Stimulated activated effector memory CD8-positive, alpha-beta T cell treated with anti-CD3 and anti-CD28 coated beads, Interleukin-12 subunit alpha, Interleukin-12 subunit beta, amount 100 ng/mL, for 72 hours (primary cell): ENCODE results near the gene WNT11.
"Not testable (repeated sequence)": the region's sequence is repeated elsewhere in the genome, so short reads cannot be mapped to it uniquely, and the experiment has no call there.

Experiments used
- ATAC-seq: fragments of 150-1000 bp; cut with Tn5 transposase; 2 replicates; pipeline ENCODE4 v1.10.0; 2021
- DNase-seq, 2 donors: peaks; one replicate each; pipeline ENCODE4 v3.0.0; 2021 to 2022; ENCODE audit warnings: low spot score in 2 of 2
- H3K27ac Mint-ChIP-seq: one replicate; pipeline ENCODE4 v1.8.0; 2022; ENCODE audit warnings: mild to moderate bottlenecking, mixed read lengths
- H3K36me3 Mint-ChIP-seq: one replicate; pipeline ENCODE4 v1.8.0; 2022; ENCODE audit warnings: mild to moderate bottlenecking, mixed read lengths
- H3K4me1 Mint-ChIP-seq: one replicate; pipeline ENCODE4 v1.8.0; 2022; ENCODE audit warnings: mixed read lengths
- H3K4me3 Mint-ChIP-seq: one replicate; pipeline ENCODE4 v1.8.0; 2022; ENCODE audit warnings: mild to moderate bottlenecking, mixed read lengths
- H3K9me3 Mint-ChIP-seq: one replicate; pipeline ENCODE4 v1.8.0; 2022; ENCODE audit warnings: mixed read lengths

The WNT11 gene

DNA sequence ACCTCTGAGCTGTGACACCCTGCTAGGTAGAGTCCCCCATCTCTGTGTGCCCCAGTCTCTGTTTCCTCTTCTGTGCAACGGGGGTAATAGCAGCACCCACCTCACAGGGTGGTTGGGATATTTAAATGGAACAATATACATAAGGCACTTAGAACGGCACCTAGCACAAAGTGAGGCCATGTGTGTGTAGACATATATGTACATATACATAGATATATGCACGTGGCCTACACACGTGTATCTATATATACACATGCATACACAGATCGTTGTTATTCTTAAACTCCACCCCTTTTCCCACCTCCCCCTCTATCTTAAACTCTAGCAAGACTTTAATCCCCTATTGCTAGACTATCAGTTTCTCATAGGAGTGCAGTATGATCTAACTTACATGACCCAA, 2.4 kb downstream of the WNT11 start:
- peaks cover 35% of the 10 kb centered on the region for H3K4me1 Mint-ChIP-seq

DNA sequence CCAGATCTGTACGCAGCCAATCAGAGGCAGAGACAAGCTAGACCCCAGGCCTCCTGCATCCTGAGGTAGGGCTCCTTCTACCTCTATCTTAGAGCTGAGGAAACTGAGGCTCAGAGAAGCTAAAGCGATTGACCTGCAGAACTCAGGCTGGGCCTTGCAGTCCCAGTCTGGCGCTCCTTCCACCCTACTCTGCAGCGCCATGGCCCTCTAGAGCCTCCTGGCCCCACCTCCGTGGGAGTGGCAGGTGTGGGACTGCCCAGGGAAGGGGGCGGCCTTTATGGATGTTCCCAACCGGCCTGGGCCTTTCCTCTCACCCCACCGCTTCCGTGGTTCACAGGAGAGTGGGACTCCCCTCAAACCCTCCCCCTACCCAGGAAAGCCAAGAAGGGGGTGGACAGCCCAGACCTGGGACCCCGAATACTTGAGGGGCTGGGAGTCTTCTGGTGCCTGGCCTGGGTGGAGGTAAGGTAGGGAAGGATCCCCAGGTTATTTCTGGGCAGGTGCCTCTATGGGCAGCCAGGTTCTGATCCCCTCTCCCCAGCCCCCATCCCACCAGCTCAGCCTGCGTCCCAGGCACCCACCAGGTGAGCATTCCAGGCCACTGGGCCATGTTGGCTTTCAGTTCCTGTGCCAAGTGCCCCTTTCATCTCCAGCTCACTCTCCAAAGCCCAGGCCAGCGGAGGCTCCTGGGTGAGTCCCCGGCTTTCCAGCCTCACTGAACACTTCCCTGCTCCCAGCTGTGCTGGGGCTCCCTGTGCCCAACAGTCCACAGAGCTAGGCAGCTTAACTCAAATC, 3.0 kb downstream of the WNT11 start:
- Mint-ChIP-seq H3K4me1 (peaks cover 35% of the 10 kb centered on the region), H3K9me3 (no peaks in the 10 kb centered on the region), H3K27ac (no peak overlapping the region), H3K36me3 (no peaks in the 10 kb centered on the region), H3K4me3 (no peak overlapping the region)
- no peak for ATAC-seq
- DNase-seq, result no peak

More for the DNA sequence above, 2.4 kb downstream of the WNT11 start:
- no peak overlapping the region for H3K27ac Mint-ChIP-seq
- no peak overlapping the region for H3K4me3 Mint-ChIP-seq
- ATAC-seq (no peak), DNase-seq (no peak)
- H3K36me3 Mint-ChIP-seq, result no peaks in the 10 kb centered on the region
- no peaks in the 10 kb centered on the region for H3K9me3 Mint-ChIP-seq

DNA sequence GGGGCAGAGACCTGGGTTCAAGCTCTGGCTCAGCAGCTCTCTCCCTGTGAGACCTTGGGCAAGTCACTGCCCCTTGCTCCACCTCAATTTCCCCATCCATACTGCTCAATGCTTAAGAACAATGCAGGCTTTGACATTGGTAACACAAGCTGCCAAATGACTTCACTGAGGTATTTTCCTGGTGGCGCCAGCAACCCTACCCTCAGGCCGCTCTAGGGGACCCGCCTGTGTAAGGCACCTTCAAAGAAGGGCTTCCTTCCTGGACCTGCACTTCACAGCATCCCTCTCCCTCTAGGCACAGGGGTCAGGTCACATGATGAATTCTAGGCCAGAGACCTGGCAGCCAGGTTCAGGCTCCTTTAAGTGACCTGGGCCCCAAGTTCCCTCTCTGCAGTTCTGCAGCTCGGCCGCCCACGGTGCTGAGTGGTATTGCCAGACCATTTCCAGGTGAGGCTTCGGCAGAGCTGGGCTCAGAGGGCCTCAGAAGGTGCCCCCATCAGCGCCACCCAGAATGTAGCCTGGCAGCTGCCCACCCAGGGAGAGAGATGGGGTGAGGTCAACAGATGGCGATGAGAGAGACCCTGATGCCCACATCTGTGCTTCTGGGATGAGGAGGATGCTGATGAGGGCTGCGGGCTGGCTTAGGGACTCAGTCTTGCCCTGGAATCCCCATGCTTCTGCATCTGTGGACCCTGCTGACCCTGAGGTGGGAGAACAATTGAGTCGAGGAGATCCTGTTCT, 4.5 kb downstream of the WNT11 start:
- no peaks in the 10 kb centered on the region for H3K9me3 Mint-ChIP-seq
- no peak for DNase-seq
- H3K36me3 Mint-ChIP-seq, result no peaks in the 10 kb centered on the region
- H3K4me3 Mint-ChIP-seq, result no peak overlapping the region
- H3K4me1 Mint-ChIP-seq, result peaks cover 30% of the 10 kb centered on the region
- ATAC-seq, result no peak
- no peak overlapping the region for H3K27ac Mint-ChIP-seq

DNA sequence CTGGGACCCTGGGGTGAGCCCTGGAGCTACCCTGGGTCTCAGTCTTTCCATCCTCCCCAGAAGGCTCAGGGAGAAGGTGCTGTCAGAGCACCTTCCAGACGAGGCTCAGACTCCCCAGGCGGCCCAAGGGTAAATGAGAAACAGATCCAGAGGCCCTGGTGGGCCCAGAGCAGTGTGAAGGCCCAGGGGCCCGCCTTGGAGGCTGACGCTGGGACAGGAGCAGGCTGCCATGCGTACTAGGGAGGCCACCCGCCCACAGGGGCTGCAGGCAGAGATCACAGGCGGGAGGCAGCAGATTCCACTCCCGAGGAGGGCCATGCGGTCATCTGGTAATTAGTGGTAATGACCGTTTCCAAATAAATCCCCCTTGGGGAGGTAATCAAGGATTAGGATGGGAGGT, 5.2 kb downstream of the WNT11 start:
- Mint-ChIP-seq H3K4me3 (peak overlapping the region; percentile 25), H3K9me3 (no peaks in the 10 kb centered on the region), H3K27ac (peak overlapping the region; percentile 87), H3K4me1 (peaks cover 27% of the 10 kb centered on the region), H3K36me3 (no peaks in the 10 kb centered on the region)
- no peak for ATAC-seq
- DNase-seq, result no peak

DNA sequence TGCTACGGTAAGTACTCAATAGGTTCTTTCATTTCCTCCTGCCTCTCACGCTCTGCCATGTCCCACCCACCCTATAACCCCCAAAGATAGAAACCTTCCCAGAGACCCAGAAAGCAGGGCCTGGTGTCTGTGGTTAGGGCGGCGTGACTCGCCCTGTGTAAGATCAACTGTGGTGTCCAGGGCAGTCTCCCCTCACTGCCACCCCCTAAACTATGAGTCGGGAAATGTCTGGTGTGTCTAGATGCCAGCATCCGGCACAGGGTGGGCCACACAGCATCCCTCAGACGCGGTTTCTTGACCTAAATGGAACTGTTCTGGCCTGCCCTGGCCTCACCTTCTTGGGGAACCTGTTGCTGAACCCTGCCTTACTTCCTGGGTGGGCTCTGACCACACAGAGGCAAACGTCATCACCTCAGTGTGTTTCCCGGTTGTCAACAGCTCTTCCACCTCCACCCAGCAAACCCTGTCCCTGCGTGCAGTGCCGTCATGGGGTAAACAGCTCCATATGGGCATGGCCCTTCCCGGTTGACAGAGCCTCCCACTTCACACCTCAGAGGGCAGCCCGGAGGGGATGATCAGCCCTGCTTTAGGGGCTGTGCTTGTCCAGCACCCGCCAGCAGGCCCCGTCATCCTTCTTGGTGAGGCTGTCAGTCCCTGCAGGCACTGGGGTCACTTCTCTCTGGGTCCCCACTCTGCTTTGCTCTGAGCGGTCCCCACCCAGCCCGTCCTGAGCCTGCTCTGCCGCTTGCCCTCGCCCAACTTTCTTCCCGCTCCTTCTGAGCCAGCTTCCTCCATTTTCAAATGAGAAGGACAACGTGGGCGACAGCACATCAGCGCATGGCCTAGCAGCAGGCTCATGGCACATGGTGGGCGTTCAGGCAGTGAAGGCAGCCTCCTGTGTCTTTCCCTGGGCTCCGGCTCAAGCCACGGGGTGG, 6.0 kb downstream of the WNT11 start:
- no peaks in the 10 kb centered on the region for H3K9me3 Mint-ChIP-seq
- peak; percentile 44 for ATAC-seq
- H3K4me3 Mint-ChIP-seq, result peak overlapping the region; percentile 25

DNA sequence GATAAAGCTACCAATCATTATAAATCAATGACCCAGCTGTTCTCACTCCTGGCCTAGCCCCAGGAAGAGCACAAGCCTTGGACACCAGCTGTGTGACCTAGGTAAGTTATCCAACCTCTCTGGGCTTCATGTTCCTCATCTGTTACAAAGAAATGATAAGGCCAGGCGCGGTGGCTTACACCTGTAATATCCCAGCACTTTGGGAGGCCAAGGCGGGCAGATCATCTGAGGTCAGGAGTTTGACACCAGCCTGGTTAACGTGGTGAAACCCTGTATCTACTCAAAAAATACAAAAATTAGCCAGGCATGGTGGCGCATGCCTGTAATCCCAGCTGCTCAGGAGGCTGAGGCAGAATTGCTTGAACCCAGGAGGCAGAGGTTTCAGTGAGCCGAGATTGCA, 7.6 kb downstream of the WNT11 start:
- H3K9me3 Mint-ChIP-seq, H3K4me3 Mint-ChIP-seq, ATAC-seq, DNase-seq, H3K36me3 Mint-ChIP-seq: not testable (repeated sequence)
- Mint-ChIP-seq H3K4me1 (peaks cover 19% of the 10 kb centered on the region), H3K27ac (peak overlapping the region; percentile 75)

More for the DNA sequence above, 6.0 kb downstream of the WNT11 start:
- H3K4me1 Mint-ChIP-seq, result peaks cover 19% of the 10 kb centered on the region
- peak overlapping the region; percentile 87 for H3K27ac Mint-ChIP-seq
- no peaks in the 10 kb centered on the region for H3K36me3 Mint-ChIP-seq
- no peak for DNase-seq

DNA sequence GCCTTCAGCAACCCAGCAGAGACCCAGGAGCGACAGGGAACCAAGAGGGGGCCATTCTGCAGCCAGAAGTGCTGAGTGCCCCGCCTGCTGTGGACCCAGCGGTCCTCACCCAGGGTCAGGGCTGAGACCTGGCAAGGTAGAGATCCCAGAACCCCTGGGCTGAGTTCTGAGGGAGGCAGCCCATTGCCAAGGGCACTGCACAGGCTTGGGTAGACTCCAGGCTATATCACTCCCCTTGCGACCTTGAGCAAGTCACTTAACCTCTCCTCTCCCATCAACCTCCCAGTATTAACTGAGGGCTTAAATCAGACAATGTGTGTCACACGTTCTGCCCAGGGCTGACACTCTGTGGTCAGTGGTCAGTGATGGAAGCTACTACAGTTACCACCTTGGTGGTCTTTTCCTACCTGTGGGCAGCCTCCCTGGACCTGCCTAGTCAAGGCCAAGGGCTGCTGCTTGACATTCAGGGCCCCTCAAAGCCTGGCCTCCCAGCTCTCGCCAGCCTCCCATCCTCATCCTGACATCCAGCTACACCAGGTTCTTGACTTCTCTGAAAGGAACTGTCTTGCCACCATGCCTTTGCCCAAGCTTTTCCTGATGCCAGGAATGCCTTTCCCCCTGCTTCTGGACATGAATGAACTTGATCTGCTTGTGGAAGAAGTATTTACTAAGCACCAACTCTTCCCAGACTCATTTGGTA, 8.2 kb downstream of the WNT11 start:
- H3K9me3 Mint-ChIP-seq, result no peaks in the 10 kb centered on the region
- H3K4me3 Mint-ChIP-seq, result no peak overlapping the region
- no peaks in the 10 kb centered on the region for H3K36me3 Mint-ChIP-seq
- H3K27ac Mint-ChIP-seq, result peak overlapping the region; percentile 75
- DNase-seq (no peak), ATAC-seq (no peak)
- peaks cover 19% of the 10 kb centered on the region for H3K4me1 Mint-ChIP-seq

DNA sequence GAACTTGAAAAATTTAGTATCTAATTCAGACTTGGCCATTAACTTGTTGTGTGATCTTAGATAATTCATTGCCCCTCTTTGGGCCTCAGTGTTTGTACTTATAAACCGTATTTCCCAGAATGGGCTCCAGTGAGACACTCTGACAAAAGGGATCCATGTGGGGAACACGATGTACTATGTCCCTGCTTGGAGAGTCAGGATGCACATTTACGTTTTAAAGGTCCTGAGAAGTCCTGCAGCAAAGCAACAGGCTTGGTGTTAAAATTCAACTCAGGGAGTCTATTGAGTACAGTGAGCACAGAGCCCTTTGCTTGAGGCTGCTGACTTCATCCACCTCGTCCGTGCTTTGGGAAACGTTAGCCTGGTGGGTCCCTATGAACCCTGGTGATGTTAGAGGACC, 9.0 kb downstream of the WNT11 start:
- Mint-ChIP-seq H3K36me3 (no peaks in the 10 kb centered on the region), H3K4me1 (peaks cover 16% of the 10 kb centered on the region), H3K27ac (no peak overlapping the region), H3K4me3 (no peak overlapping the region), H3K9me3 (no peaks in the 10 kb centered on the region)
- ATAC-seq (no peak), DNase-seq (no peak)

DNA sequence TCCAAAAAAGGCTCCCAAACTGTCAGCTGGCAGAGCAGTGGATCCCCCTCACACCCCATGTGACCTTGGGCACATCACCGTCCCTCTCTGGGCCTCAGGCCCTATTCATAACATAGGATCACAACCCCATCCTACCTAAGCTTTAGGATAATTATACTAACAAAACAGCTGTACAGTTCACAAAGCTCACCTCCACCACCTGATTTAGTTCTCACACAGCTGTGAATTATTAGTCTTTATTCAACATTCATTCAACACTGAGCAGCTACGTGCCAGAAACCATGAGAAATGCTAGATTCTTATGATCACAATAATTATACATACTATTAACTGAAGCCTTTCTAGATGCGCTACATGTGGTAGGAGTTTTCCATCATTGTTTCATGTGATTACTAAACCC, 9.5 kb downstream of the WNT11 start:
- no peak overlapping the region for H3K4me3 Mint-ChIP-seq
- no peaks in the 10 kb centered on the region for H3K36me3 Mint-ChIP-seq
- H3K27ac Mint-ChIP-seq, result no peak overlapping the region

DNA sequence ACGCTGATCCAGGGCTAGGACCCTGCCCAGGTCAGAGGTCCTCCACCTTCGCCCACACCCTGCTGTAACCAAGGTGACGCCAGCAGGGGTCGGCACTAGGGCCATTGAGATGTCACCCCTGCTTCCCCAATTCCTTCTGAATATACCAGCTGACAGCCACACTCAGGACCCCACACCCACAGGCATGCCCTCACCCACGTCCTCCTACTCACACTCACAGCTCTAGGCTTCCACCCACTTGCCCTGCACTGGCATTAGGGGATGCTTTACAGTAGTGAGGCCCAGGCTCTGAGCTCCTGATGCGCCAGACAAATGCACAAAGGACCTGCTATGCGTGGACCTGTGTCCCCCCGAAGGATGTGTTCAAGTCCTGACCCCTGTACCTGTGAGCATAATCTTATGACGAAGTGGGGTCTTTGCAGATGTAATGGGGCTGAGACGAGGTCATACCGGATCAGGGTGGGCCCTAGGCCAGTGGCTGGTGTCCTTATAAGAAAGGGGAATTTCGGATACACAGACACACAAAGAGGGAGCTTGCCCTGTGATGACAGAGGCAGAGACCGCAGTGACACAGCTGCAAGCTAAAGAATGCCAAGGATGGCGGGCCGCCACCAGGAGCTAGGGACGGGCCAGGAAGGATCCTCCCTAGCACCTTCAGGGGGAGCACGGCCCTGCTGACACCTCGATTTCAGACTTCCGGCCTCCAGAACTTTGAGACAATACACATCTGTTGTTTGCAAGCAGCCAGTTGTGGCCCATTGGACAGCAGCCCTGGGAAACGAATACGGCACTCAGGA, 11.2 kb downstream of the WNT11 start:
- Mint-ChIP-seq H3K4me3 (no peak overlapping the region), H3K36me3 (no peaks in the 10 kb centered on the region), H3K4me1 (peaks cover 11% of the 10 kb centered on the region), H3K9me3 (no peaks in the 10 kb centered on the region), H3K27ac (no peak overlapping the region)
- ATAC-seq, result no peak
- no peak for DNase-seq

More for the DNA sequence above, 9.5 kb downstream of the WNT11 start:
- ATAC-seq, result no peak
- DNase-seq, result no peak
- Mint-ChIP-seq H3K4me1 (peaks cover 14% of the 10 kb centered on the region), H3K9me3 (no peaks in the 10 kb centered on the region)

DNA sequence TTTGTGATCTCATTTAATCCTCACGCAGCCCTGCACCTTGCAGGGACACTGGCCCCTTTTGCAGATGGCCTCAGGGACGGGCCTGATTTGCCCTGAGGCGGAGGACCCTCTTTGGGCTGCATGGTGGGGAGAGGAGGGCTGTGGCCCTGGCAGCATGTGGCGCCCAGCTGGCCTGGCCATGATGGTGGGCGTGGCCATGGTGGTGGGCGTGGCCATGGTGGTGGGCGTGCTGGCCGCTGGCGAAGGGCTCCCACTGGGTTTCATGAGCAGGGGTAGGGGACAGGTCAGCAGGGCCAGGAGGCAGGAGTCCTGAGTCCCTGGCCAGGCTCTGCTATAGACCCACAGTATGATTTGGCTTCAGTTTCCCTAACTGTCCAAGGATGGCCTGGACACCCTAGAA, 13.1 kb downstream of the WNT11 start:
- no peaks in the 10 kb centered on the region for H3K9me3 Mint-ChIP-seq
- DNase-seq (no peak), ATAC-seq (no peak)
- no peaks in the 10 kb centered on the region for H3K36me3 Mint-ChIP-seq
- H3K27ac Mint-ChIP-seq, result no peak overlapping the region
- no peak overlapping the region for H3K4me3 Mint-ChIP-seq
- peaks cover 6% of the 10 kb centered on the region for H3K4me1 Mint-ChIP-seq

DNA sequence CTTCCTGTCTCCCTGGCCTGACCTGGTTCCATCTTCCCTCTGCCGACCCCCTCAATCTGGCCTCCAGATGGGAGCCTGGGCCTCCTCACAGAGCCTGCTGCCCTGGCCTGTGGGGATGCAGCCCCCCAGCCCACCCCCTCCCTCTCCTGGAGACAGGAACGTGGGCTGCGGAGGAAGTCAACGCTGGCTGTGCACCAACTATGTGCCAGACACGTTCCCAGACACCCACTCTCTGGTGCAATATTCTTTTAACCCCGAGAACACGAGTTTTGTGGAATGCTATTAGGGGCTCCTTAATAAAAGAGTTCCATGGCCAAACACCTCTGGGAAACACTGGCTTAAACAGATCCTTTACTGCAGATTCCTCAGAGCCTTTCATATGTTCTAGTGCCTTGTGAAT, 15.9 kb downstream of the WNT11 start:
- no peak overlapping the region for H3K27ac Mint-ChIP-seq
- peaks cover 8% of the 10 kb centered on the region for H3K4me1 Mint-ChIP-seq
- no peak for ATAC-seq
- no peak overlapping the region for H3K4me3 Mint-ChIP-seq
- H3K36me3 Mint-ChIP-seq, result no peaks in the 10 kb centered on the region
- no peak for DNase-seq
- no peaks in the 10 kb centered on the region for H3K9me3 Mint-ChIP-seq

DNA sequence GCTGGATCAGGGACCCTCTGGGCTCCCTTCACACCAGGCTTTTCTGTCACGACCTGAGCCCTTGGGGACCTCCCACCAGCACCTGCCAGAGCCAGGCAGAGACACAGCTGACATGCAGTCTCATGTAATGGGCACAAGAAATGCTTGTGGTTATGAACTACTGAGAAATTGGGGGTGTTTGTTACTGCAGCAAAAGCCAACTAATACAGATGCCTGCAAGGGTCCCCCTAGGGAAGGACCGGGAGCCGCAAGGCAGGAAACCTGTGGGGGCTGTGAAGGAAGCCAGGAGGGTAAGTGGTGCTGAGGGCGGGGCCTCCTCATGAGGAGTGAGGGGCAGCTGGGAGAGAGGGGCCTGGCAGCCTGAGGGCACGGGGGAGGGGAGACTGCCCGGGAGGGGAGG, 16.6 kb downstream of the WNT11 start:
- H3K27ac Mint-ChIP-seq, result no peak overlapping the region
- ATAC-seq, result no peak
- no peaks in the 10 kb centered on the region for H3K36me3 Mint-ChIP-seq
- no peak overlapping the region for H3K4me3 Mint-ChIP-seq
- no peak for DNase-seq
- H3K4me1 Mint-ChIP-seq, result peaks cover 12% of the 10 kb centered on the region
- H3K9me3 Mint-ChIP-seq, result no peaks in the 10 kb centered on the region

DNA sequence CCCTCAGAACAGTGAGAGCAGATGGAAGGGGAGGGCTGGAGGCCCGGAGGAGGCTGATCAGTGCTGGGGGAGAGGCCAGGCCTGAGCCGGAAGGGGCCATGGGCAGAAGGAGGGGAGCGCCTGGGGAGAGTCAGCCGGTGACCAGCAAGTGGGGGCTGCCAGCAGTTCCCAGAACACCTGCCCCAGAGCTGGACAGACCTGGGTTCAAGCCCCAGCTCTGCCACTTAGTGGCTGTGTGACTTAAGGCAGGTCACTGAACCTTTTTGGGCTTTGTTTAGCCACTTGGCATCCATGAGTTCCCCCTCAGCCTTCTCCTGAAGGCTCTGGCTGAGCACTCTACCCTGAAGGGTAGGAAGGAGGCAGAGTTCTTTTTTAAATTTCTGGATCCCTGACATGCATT, 17.4 kb downstream of the WNT11 start:
- Mint-ChIP-seq H3K27ac (peak overlapping the region; percentile 4), H3K4me1 (peaks cover 12% of the 10 kb centered on the region), H3K9me3 (no peaks in the 10 kb centered on the region), H3K36me3 (no peaks in the 10 kb centered on the region), H3K4me3 (no peak overlapping the region)
- ATAC-seq (no peak), DNase-seq (no peak)
